Measurements from ENCODE around the gene OIP5. TPM values are rescaled to one million over a fixed set of nuclear protein-coding genes. Genes with fewer than 3 reads are reported as not detected.

The OIP5 gene
- total RNA-seq (0.84 and 2.3 TPM in 2 replicates), polyA plus RNA-seq (0.97 and 1.3 TPM in 2 replicates), polyA minus RNA-seq (1.4 and 2.9 TPM in 2 replicates)
- total RNA-seq (2013), result 1.3 TPM

- Histone ChIP-seq H3K27me3 (replicated peaks in 1 of 4; ENCODE audit: control extremely low read depth in 1 of 4, control insufficient read depth in 3 of 4, insufficient read depth in 4 of 4, low read length in 3 of 4) (no peaks in the 10 kb centered on the region), H3K36me3 (replicated peaks in 1 of 2; ENCODE audit: control extremely low read depth in 1 of 2, control insufficient read depth in 1 of 2, extremely low read depth in 1 of 2, insufficient read depth in 2 of 2, low read length in 1 of 2) (no peaks in the 10 kb centered on the region), H3K4me1 (ENCODE audit: control insufficient read depth in 2 of 2, insufficient read depth in 2 of 2, low read length in 2 of 2) (peaks cover 13 to 19% of the 10 kb centered on the region in 2 donors), H3K79me2 (ENCODE audit: control insufficient read depth, insufficient read depth, low read length) (peaks cover 12% of the 10 kb centered on the region), H3K9ac (ENCODE audit: low read length) (peak within 1 kb of the TSS; percentile 82), H3K27ac (ENCODE audit: low read length in 2 of 2) (peak within 1 kb of the TSS; percentile 45 to 76), H2AFZ (ENCODE audit: insufficient read depth, low read depth, low read length, poor library complexity, severe bottlenecking) (peak within 1 kb of the TSS; percentile 98), H3K4me2 (replicated peaks; ENCODE audit: low read depth, low read length, poor library complexity, severe bottlenecking) (peak within 1 kb of the TSS; percentile 89), H3K4me3 (ENCODE audit: control extremely low read depth in 1 of 5, extremely low read depth in 1 of 5, insufficient read depth in 1 of 5, low read depth in 2 of 5, low read length in 4 of 5) (peak within 1 kb of the TSS; percentile 84 to 98 (median 89)), H4K20me1 (ENCODE audit: control insufficient read depth, insufficient read depth, low read length, poor library complexity, severe bottlenecking) (no peaks in the 10 kb centered on the region), H3K9me3 (ENCODE audit: control extremely low read depth in 1 of 3, control insufficient read depth in 2 of 3, insufficient read depth in 1 of 3, low read length in 2 of 3) (no peaks in the 10 kb centered on the region)
- peak within 1 kb of the TSS; percentile 95 for H3K27ac Mint-ChIP-seq
- H3K9me3 Mint-ChIP-seq (ENCODE audit: insufficient read depth), result no peaks in the 10 kb centered on the region
- DNase-seq (peak; percentile 98), ATAC-seq (ENCODE audit: low read depth) (peak; percentile 94)
- peaks cover 27% of the 10 kb centered on the region for H3K4me1 Mint-ChIP-seq
- intact Hi-C loops (cut with micrococcal nuclease), result loop anchor here (1.0 to 2.0 kb wide), 9 partner anchors 42 to 578 kb away; partner anchors contain the start of genes CHP1, INO80, MGA and NDUFAF1
- TF ChIP-seq EZH2 (IDR thresholded peaks at IDR 0.05; ENCODE audit: borderline replicate concordance, insufficient read depth, low read depth, low read length, poor library complexity, severe bottlenecking) (no peak), CTCF (IDR thresholded peaks at IDR 0.05) (peak; percentile 40)
- POLR2A ChIA-PET, result interaction anchor here (0.5 to 2.1 kb wide), 4 partner anchors 49 to 942 kb away, joined by 3 to 7 read pairs (median 4); partner anchors contain the start of genes CHP1, EXD1 and INO80
- H3K27me3 Mint-ChIP-seq, result no peaks in the 10 kb centered on the region
- peak within 1 kb of the TSS; percentile 99 for H3K4me3 Mint-ChIP-seq
- WGBS (ENCODE audit: insufficient coverage), result under 1% methylated on average over 63 of the region's 64 CpGs
- CTCF ChIA-PET, result interaction anchor here (0.6 to 2.1 kb wide), 9 partner anchors 23 to 779 kb away, joined by 3 to 11 read pairs (median 4); no protein-coding TSS in a partner anchor
Observed at GRCh38 chr15:41332194-41333025, at the start of gene OIP5, which contains the start of gene NUSAP1. Gene OIP5 (minus strand): TSS chr15:41332591. CDS start chr15:41332561, 30 bp downstream. Gene NUSAP1 (plus strand): TSS chr15:41332881. CDS start chr15:41332958, 77 bp downstream.

All from B cell (primary cell).